Endothelial cell of umbilical vein (primary cell): ENCODE results near the gene RTKN. TPM values are rescaled to one million over a fixed set of nuclear protein-coding genes. Genes with fewer than 3 reads are reported as not detected.

ENCODE experiments used
- BruUV-seq: library from RNA; stranded (reverse); fragments of 400-500 nt; replicated peaks from 2 replicates; lab custom pipeline; 2021; lab: Mats Ljungman, UMichigan
- CTCF ChIA-PET: fragments of 300-600, 350-600 bp; sonication (Branson Sonifier 250); formaldehyde crosslinking; loops from one replicate; lab custom pipeline; 2021; ENCODE audit warnings: antibody characterized with exemption, inconsistent platforms; lab: Charles Lee
- POLR2A ChIA-PET: fragments of 300-600, 350-600 bp; sonication (Branson Sonifier 250); formaldehyde crosslinking; loops from one replicate; lab custom pipeline; 2021; ENCODE audit warnings: antibody characterized with exemption, inconsistent platforms; lab: Charles Lee
- DNase-seq: peaks from one replicate; pipeline ENCODE4 v3.0.0-alpha.2; 2011; ENCODE audit warnings: low read depth, low spot score
- FAIRE-seq: peaks from 2 replicates; lab custom pipeline; 2011; peaks lifted over from hg19 to GRCh38; lab: Jason Lieb, UNC
- H2AFZ ChIP-seq: 2 replicates; pipeline ENCODE4 v1.6.0; 2012; ENCODE audit warnings: low read depth, low read length, control low read depth, inconsistent platforms
- H3K27ac ChIP-seq: 2 replicates; pipeline ENCODE4 v1.5.1; 2011; ENCODE audit warnings: low read depth, mild to moderate bottlenecking, control low read depth, low read length, moderate library complexity; ENCODE audit not compliant: insufficient read depth
- H3K27me3 ChIP-seq, 2 experiments: 2 replicates each; pipeline versions ENCODE4 v1.6.0 to v1.6.1; 2011; ENCODE audit warnings: low read length in 2 of 2, mixed read lengths in 1 of 2; ENCODE audit not compliant: control insufficient read depth in 2 of 2, insufficient read depth in 2 of 2
- H3K36me3 ChIP-seq, 2 experiments: 2 replicates in 1 of 2; 3 replicates in 1 of 2; pipeline ENCODE4 v1.5.1; 2011; ENCODE audit warnings: low read length in 2 of 2, mild to moderate bottlenecking in 1 of 2, moderate library complexity in 1 of 2; ENCODE audit not compliant: control insufficient read depth in 2 of 2, insufficient read depth in 2 of 2; ENCODE audit errors: extremely low read depth in 1 of 2
- H3K4me1 ChIP-seq: 3 replicates; pipeline ENCODE4 v1.5.1; 2011; ENCODE audit warnings: mild to moderate bottlenecking, low read length; ENCODE audit not compliant: control insufficient read depth, insufficient read depth; ENCODE audit errors: extremely low read depth
- H3K4me2 ChIP-seq: 2 replicates; pipeline ENCODE4 v1.6.1; 2011; ENCODE audit warnings: low read length, control low read depth, mixed read lengths; ENCODE audit not compliant: insufficient read depth
- H3K4me3 ChIP-seq, 3 experiments: fragments of 200-600 bp in 1 of 3; sonication (generic), shearing (Covaris generic) in 1 of 3; replicated peaks in 1 of 3; 2 replicates each; pipeline ENCODE4 v1.5.1; 2011 to 2016; ENCODE audit warnings: control low read depth in 3 of 3, low read length in 3 of 3, mild to moderate bottlenecking in 2 of 3, inconsistent platforms in 1 of 3, low read depth in 1 of 3, moderate library complexity in 1 of 3; ENCODE audit not compliant: insufficient read depth in 1 of 3
- H3K79me2 ChIP-seq: 2 replicates; pipeline ENCODE4 v1.6.0; 2012; ENCODE audit warnings: low read length, inconsistent platforms; ENCODE audit not compliant: control insufficient read depth, insufficient read depth
- H3K9ac ChIP-seq: replicated peaks from 2 replicates; pipeline ENCODE3; 2011; ENCODE audit warnings: low read length, control low read depth; ENCODE audit not compliant: insufficient read depth; ENCODE audit errors: extremely low read depth
- H3K9me1 ChIP-seq: replicated peaks from 3 replicates; pipeline ENCODE4 v1.6.0; 2011; ENCODE audit warnings: mild to moderate bottlenecking, low read length; ENCODE audit not compliant: control insufficient read depth, insufficient read depth; ENCODE audit errors: extremely low read depth
- H3K9me3 ChIP-seq: replicated peaks from 2 replicates; pipeline ENCODE4 v1.5.1; 2012; ENCODE audit warnings: low read length, inconsistent platforms; ENCODE audit not compliant: control insufficient read depth, insufficient read depth
- H4K20me1 ChIP-seq: replicated peaks from 2 replicates; pipeline ENCODE3; 2011; ENCODE audit warnings: mild to moderate bottlenecking, low read length; ENCODE audit not compliant: control insufficient read depth, insufficient read depth; ENCODE audit errors: extremely low read depth
- FOS ChIP-seq: IDR thresholded peaks from 2 replicates; pipeline ENCODE4 v1.6.1; 2011; ENCODE audit warnings: mild to moderate bottlenecking, low read length, moderate library complexity, borderline replicate concordance; ENCODE audit not compliant: insufficient read depth
- GATA2 ChIP-seq: IDR thresholded peaks from 2 replicates; pipeline ENCODE4 v1.7.0; 2011; ENCODE audit warnings: low read depth, mild to moderate bottlenecking, moderate library complexity, mixed read lengths, low read length; ENCODE audit not compliant: insufficient read length, insufficient read depth
- MYC ChIP-seq: IDR thresholded peaks from one replicate; pipeline ENCODE4 v1.6.1; 2011; ENCODE audit warnings: mild to moderate bottlenecking, low read depth, low read length
- POLR2AphosphoS5 ChIP-seq: IDR thresholded peaks from 2 replicates; pipeline ENCODE4 v1.6.1; 2012; ENCODE audit warnings: low read depth, mild to moderate bottlenecking, control low read depth, low read length, moderate library complexity; ENCODE audit not compliant: insufficient read depth
- dilution Hi-C: fragments of 300-500 bp; cut with MboI; formaldehyde crosslinking; loops from one replicate; pipeline ENCODE4 v1.15.0; 2019; ENCODE audit warnings: low sequenced_read_pairs; ENCODE audit not compliant: extremely low pct_ligation_motif_present
- intact Hi-C: fragments of 100-400 bp; cut with micrococcal nuclease; formaldehyde crosslinking; loops from one replicate; pipeline ENCODE4 v1.10.0; 2022
- polyA plus RNA-seq, 4 experiments: library from polyadenylated mRNA; depleted of rRNA in 3 of 4; stranded (reverse) in 3 of 4; unstranded in 1 of 4; fragments of >200 nt; gene quantifications; 2 replicates each; pipeline versions ENCODE4 v1.2.1 to v1.2.3, GENCODE V29; 2011 to 2012; ENCODE audit warnings: missing spikeins in 1 of 4
- total RNA-seq: library from RNA; stranded (reverse); gene quantifications from 2 replicates; pipeline ENCODE4 v1.2.3, GENCODE V29; 2021
- TF ChIP-seq, protein P1 (sequence below): IDR thresholded peaks from 2 replicates; pipeline ENCODE4 v1.6.1; 2011; ENCODE audit not compliant: insufficient read depth, insufficient read length
- TF ChIP-seq, protein P2 (sequence below), 2 donors: IDR thresholded peaks; 1 replicate in 1 of 2; 2 replicates in 1 of 2; pipeline ENCODE4 v1.5.1; 2011; ENCODE audit warnings: low read length in 2 of 2, mild to moderate bottlenecking in 2 of 2, moderate library complexity in 2 of 2, control low read depth in 1 of 2, inconsistent platforms in 1 of 2, low read depth in 1 of 2; ENCODE audit not compliant: insufficient read depth in 1 of 2; ENCODE audit errors: extremely low read depth in 1 of 2

RTKN gene
- total and polyA plus RNA-seq, 2 donors (not counting 3 experiments of a cell fraction or from before 2014, with no cell fraction given), result 20.0 to 20.7 TPM

DNA sequence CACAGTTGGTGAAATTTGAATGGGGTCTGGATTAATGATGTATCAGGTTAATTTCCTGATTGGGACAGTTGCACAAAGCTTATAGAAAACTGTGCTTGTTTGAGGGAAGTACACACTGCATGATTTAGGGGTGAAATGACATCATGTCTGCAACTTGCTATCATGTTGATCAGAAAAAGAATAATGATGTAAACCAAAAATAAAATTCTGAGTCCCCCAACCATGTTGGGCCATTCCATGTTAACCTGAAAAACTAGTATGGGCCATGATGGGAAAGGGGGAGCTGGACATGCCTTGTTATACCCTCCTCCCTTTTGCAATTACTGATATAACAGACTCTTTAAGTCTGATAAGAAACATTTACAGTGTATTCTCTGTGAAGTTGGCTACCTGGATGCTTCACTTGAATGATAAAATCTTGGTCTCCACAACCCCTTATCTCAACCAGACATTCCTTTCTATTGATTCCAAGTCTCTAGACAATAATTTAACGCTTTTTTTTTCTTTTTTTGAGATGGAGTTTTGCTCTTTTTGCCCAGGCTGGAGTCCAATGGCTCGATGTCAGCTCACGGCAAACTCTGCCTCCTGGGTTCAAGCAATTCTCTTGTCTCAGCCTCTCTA, 8.9 kb upstream of the RTKN start:
- no peak for DNase-seq
- dilution Hi-C loops, result no loop called here
- Histone ChIP-seq H3K4me1 (peaks cover 6% of the 10 kb centered on the region), H3K79me2 (no peaks in the 10 kb centered on the region), H3K9me3 (no peaks in the 10 kb centered on the region), H3K27ac (no peak overlapping the region), H3K36me3 (no peaks in the 10 kb centered on the region), H3K4me2 (no peak overlapping the region), H3K4me3 (no peak overlapping the region), H2AFZ (no peak overlapping the region), H4K20me1 (no peaks in the 10 kb centered on the region), H3K27me3 (peaks cover 4 to 8% of the 10 kb centered on the region in 2 experiments), H3K9me1 (no peaks in the 10 kb centered on the region), H3K9ac (no peak overlapping the region)
- ChIA-PET CTCF (interaction anchor here (0.7 kb wide), 1 partner anchor 116 kb away, joined by 3 read pairs; no protein-coding TSS in a partner anchor), POLR2A (no interaction called here)
- no TSS peak for BruUV-seq
- intact Hi-C loops, result no loop called here
- no peak for FAIRE-seq
- TF ChIP-seq POLR2AphosphoS5 (no peak), FOS (no peak), MYC (no peak), GATA2 (no peak)
- TF ChIP-seq, protein P1, sequence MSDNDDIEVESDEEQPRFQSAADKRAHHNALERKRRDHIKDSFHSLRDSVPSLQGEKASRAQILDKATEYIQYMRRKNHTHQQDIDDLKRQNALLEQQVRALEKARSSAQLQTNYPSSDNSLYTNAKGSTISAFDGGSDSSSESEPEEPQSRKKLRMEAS, result no peak
- TF ChIP-seq, protein P2, sequence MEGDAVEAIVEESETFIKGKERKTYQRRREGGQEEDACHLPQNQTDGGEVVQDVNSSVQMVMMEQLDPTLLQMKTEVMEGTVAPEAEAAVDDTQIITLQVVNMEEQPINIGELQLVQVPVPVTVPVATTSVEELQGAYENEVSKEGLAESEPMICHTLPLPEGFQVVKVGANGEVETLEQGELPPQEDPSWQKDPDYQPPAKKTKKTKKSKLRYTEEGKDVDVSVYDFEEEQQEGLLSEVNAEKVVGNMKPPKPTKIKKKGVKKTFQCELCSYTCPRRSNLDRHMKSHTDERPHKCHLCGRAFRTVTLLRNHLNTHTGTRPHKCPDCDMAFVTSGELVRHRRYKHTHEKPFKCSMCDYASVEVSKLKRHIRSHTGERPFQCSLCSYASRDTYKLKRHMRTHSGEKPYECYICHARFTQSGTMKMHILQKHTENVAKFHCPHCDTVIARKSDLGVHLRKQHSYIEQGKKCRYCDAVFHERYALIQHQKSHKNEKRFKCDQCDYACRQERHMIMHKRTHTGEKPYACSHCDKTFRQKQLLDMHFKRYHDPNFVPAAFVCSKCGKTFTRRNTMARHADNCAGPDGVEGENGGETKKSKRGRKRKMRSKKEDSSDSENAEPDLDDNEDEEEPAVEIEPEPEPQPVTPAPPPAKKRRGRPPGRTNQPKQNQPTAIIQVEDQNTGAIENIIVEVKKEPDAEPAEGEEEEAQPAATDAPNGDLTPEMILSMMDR (IDR thresholded peaks at IDR 0.05; ENCODE audit: extremely low read depth in 1 of 2, insufficient read depth in 1 of 2, low read depth in 1 of 2, low read length in 2 of 2), result no peak
